Neural progenitor cell (in vitro differentiated cells): Measurements from ENCODE around the gene TBC1D1. TPM values are rescaled to one million over a fixed set of nuclear protein-coding genes. Genes with fewer than 3 reads are reported as not detected.

Source experiments
- DNase-seq: peaks from one replicate; pipeline ENCODE4 v3.0.0-alpha.2; 2016; ENCODE audit warnings: low spot score
- H2AFZ ChIP-seq: fragments of 200-600 bp; sonication (generic); replicated peaks from 2 replicates; pipeline ENCODE4 v1.6.1; 2016; ENCODE audit warnings: antibody characterized with exemption
- H3F3A ChIP-seq: fragments of 200-600 bp; sonication (generic); 2 replicates; pipeline ENCODE4 v1.6.1; 2016; ENCODE audit warnings: antibody characterized with exemption, low read depth
- H3K27ac ChIP-seq: fragments of 200-600 bp; sonication (generic); 2 replicates; pipeline ENCODE4 v1.5.1; 2016; ENCODE audit warnings: mild to moderate bottlenecking
- H3K27me3 ChIP-seq: fragments of 200-600 bp; sonication (generic); 2 replicates; pipeline ENCODE4 v1.6.1; 2016; ENCODE audit warnings: mild to moderate bottlenecking, moderate library complexity
- H3K36me3 ChIP-seq: fragments of 200-600 bp; sonication (generic); 2 replicates; pipeline ENCODE4 v1.5.1; 2016
- H3K4me1 ChIP-seq: fragments of 200-600 bp; sonication (generic); 2 replicates; pipeline ENCODE4 v1.6.1; 2016; ENCODE audit warnings: mixed run types
- H3K4me2 ChIP-seq: fragments of 200-600 bp; sonication (generic); 2 replicates; pipeline ENCODE4 v1.6.1; 2016
- H3K4me3 ChIP-seq: fragments of 200-600 bp; sonication (generic); 2 replicates; pipeline ENCODE4 v1.5.1; 2016
- H3K79me2 ChIP-seq: fragments of 200-600 bp; sonication (generic); 2 replicates; pipeline ENCODE4 v1.6.1; 2016; ENCODE audit warnings: low read depth
- H3K9ac ChIP-seq: fragments of 200-600 bp; sonication (generic); 2 replicates; pipeline ENCODE4 v1.6.1; 2016
- H3K9me3 ChIP-seq: fragments of 200-600 bp; sonication (generic); 2 replicates; pipeline ENCODE4 v1.5.1; 2016; ENCODE audit warnings: low read depth
- H4K20me1 ChIP-seq: fragments of 200-600 bp; sonication (generic); 2 replicates; pipeline ENCODE4 v1.6.1; 2016; ENCODE audit warnings: low read depth
- H3K27ac Mint-ChIP-seq: 3 replicates; pipeline ENCODE4 v1.8.0; 2021; ENCODE audit warnings: mixed read lengths
- H3K27me3 Mint-ChIP-seq: 2 replicates; pipeline ENCODE4 v1.8.0; 2022; ENCODE audit warnings: low read depth, mild to moderate bottlenecking, inconsistent platforms, moderate library complexity, mixed read lengths; ENCODE audit not compliant: insufficient read depth
- H3K36me3 Mint-ChIP-seq: 3 replicates; pipeline ENCODE4 v1.8.0; 2021; ENCODE audit warnings: mixed read lengths
- H3K4me1 Mint-ChIP-seq: 3 replicates; pipeline ENCODE4 v1.8.0; 2021; ENCODE audit warnings: mixed read lengths
- H3K4me3 Mint-ChIP-seq: 3 replicates; pipeline ENCODE4 v1.8.0; 2021; ENCODE audit warnings: mild to moderate bottlenecking, moderate library complexity, mixed read lengths
- H3K9me3 Mint-ChIP-seq: 3 replicates; pipeline ENCODE4 v1.8.0; 2020; ENCODE audit warnings: mixed read lengths
- CTCF ChIP-seq: fragments of 200-600 bp; sonication (generic); IDR thresholded peaks from 2 replicates; pipeline ENCODE4 v1.5.1; 2017; ENCODE audit warnings: antibody characterized with exemption, mild to moderate bottlenecking
- EZH2 ChIP-seq: fragments of 200-600 bp; sonication (generic); IDR thresholded peaks from 2 replicates; pipeline ENCODE4 v1.6.1; 2017; ENCODE audit warnings: antibody characterized with exemption, mild to moderate bottlenecking, moderate library complexity
- EZH2phosphoT487 ChIP-seq: fragments of 200-600 bp; sonication (generic); IDR thresholded peaks from 2 replicates; pipeline ENCODE4 v1.6.1; 2017; ENCODE audit warnings: antibody characterized with exemption
- total RNA-seq: library from RNA; depleted of rRNA; stranded (reverse); fragments of >200 nt; gene quantifications from 2 replicates; pipeline ENCODE4 v1.2.3, GENCODE V29; 2015; ENCODE audit warnings: low replicate concordance

The TBC1D1 gene
- total RNA-seq, 1 donor from 2014 or later: 208 TPM

GRCh38 chr4:38115601-38116000, 224.7 kb downstream of the TBC1D1 start:
- Histone ChIP-seq H3K9ac (no peak overlapping the region), H4K20me1 (peaks cover 45% of the 10 kb centered on the region), H3K4me3 (no peak overlapping the region), H3K4me2 (no peak overlapping the region), H3K36me3 (no peaks in the 10 kb centered on the region), H3K9me3 (no peaks in the 10 kb centered on the region), H3K27me3 (no peaks in the 10 kb centered on the region), H3K79me2 (no peaks in the 10 kb centered on the region), H3F3A (peaks cover 20% of the 10 kb centered on the region), H3K4me1 (peaks cover 40% of the 10 kb centered on the region), H2AFZ (no peak overlapping the region), H3K27ac (no peak overlapping the region)
- H3K4me3 Mint-ChIP-seq: no peak overlapping the region
- H3K27me3 Mint-ChIP-seq: peaks cover under 1% of the 10 kb centered on the region
- peaks cover 33% of the 10 kb centered on the region for H3K36me3 Mint-ChIP-seq
- no peaks in the 10 kb centered on the region for H3K9me3 Mint-ChIP-seq
- peaks cover 63% of the 10 kb centered on the region for H3K4me1 Mint-ChIP-seq
- TF ChIP-seq EZH2phosphoT487 (no peak), EZH2 (no peak), CTCF (no peak)
- H3K27ac Mint-ChIP-seq: no peak overlapping the region
- no peak for DNase-seq

- Mint-ChIP-seq H3K4me1 (peaks cover 63% of the 10 kb centered on the region), H3K27ac (no peak overlapping the region), H3K9me3 (no peaks in the 10 kb centered on the region), H3K27me3 (peaks cover 8% of the 10 kb centered on the region), H3K4me3 (no peak overlapping the region), H3K36me3 (peaks cover 32% of the 10 kb centered on the region)
- H3K27me3 ChIP-seq: no peaks in the 10 kb centered on the region
- H3K9ac ChIP-seq: no peak overlapping the region
- H3K79me2 ChIP-seq: no peaks in the 10 kb centered on the region
- no peak overlapping the region for H3K4me3 ChIP-seq
- no peak for TF ChIP-seq CTCF
- no peak for TF ChIP-seq EZH2phosphoT487
- TF ChIP-seq EZH2: no peak
- H2AFZ ChIP-seq: no peak overlapping the region
- H3K4me2 ChIP-seq: no peak overlapping the region
- DNase-seq: no peak
- no peaks in the 10 kb centered on the region for H3K9me3 ChIP-seq
- peaks cover 45% of the 10 kb centered on the region for H4K20me1 ChIP-seq
- H3F3A ChIP-seq: peaks cover 34% of the 10 kb centered on the region
- H3K27ac ChIP-seq: no peak overlapping the region
- H3K36me3 ChIP-seq: no peaks in the 10 kb centered on the region
- H3K4me1 ChIP-seq: peaks cover 45% of the 10 kb centered on the region
Observed at GRCh38 chr4:38117591-38117990, 226.7 kb downstream of the TBC1D1 start.

GRCh38 chr4:38119668-38120385, 228.9 kb downstream of the TBC1D1 start:
- H3K9ac ChIP-seq: no peak overlapping the region
- no peak overlapping the region for H2AFZ ChIP-seq
- no peak for TF ChIP-seq EZH2
- TF ChIP-seq EZH2phosphoT487: no peak
- TF ChIP-seq CTCF: no peak
- peaks cover 32% of the 10 kb centered on the region for H3F3A ChIP-seq
- Mint-ChIP-seq H3K9me3 (no peaks in the 10 kb centered on the region), H3K27ac (no peak overlapping the region), H3K36me3 (peaks cover 33% of the 10 kb centered on the region), H3K4me3 (no peak overlapping the region), H3K27me3 (peaks cover 8% of the 10 kb centered on the region), H3K4me1 (peaks cover 53% of the 10 kb centered on the region)
- no peak overlapping the region for H3K27ac ChIP-seq
- peaks cover 39% of the 10 kb centered on the region for H3K4me1 ChIP-seq
- no peaks in the 10 kb centered on the region for H3K36me3 ChIP-seq
- H3K9me3 ChIP-seq: no peaks in the 10 kb centered on the region
- DNase-seq: no peak
- H3K4me3 ChIP-seq: no peak overlapping the region
- H4K20me1 ChIP-seq: peaks cover 27% of the 10 kb centered on the region
- no peaks in the 10 kb centered on the region for H3K27me3 ChIP-seq
- H3K79me2 ChIP-seq: no peaks in the 10 kb centered on the region
- H3K4me2 ChIP-seq: no peak overlapping the region
